Cardiac fibroblast (primary cell): Measurements from ENCODE around the gene SNCB.
A peak's percentile ranks its signal among the peaks of the same experiment; 100 is the strongest.

Experiments used
- DNase-seq, 2 donors: peaks; one replicate each; pipeline versions ENCODE4 v3.0.0 to v3.0.0-alpha.2; 2010; ENCODE audit warnings: low read depth in 2 of 2
- H3K4me3 ChIP-seq, 2 donors: replicated peaks in 1 of 2; 1 replicate in 1 of 2; 2 replicates in 1 of 2; pipeline ENCODE4 v1.5.1; 2011; ENCODE audit warnings: low read depth in 2 of 2, low read length in 2 of 2, mild to moderate bottlenecking in 2 of 2, moderate library complexity in 1 of 2
- TF ChIP-seq, protein P1 (sequence below): IDR thresholded peaks from one replicate; pipeline ENCODE4 v1.5.1; 2011; ENCODE audit warnings: low read depth, mild to moderate bottlenecking, low read length, inconsistent platforms

SNCB gene

DNA sequence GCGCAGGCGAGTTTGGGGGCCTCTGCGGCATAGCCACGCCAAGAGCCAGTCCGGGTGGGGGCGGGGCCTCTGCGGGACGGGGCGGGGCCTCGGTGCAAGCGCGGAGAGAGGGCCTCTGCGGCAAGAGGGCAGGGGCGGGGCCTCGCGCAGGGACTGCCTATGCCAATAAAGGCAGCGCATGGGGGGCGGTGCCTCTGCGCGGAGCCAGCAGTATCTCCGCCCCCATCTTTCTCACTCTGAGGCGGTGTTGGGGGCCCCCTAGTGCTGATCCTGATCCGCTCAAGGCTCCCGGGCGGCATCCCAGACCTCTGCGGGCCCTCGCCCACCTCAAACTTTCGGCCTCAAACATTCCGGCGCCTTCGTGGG lies 11.1 kb downstream of the SNCB start:
- H3K4me3 ChIP-seq = peak overlapping the region in 1 of 2 donors; percentile 8
- TF ChIP-seq, protein P1, sequence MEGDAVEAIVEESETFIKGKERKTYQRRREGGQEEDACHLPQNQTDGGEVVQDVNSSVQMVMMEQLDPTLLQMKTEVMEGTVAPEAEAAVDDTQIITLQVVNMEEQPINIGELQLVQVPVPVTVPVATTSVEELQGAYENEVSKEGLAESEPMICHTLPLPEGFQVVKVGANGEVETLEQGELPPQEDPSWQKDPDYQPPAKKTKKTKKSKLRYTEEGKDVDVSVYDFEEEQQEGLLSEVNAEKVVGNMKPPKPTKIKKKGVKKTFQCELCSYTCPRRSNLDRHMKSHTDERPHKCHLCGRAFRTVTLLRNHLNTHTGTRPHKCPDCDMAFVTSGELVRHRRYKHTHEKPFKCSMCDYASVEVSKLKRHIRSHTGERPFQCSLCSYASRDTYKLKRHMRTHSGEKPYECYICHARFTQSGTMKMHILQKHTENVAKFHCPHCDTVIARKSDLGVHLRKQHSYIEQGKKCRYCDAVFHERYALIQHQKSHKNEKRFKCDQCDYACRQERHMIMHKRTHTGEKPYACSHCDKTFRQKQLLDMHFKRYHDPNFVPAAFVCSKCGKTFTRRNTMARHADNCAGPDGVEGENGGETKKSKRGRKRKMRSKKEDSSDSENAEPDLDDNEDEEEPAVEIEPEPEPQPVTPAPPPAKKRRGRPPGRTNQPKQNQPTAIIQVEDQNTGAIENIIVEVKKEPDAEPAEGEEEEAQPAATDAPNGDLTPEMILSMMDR = peak; percentile 51
- DNase-seq = peak; percentile 82 to 88

DNA sequence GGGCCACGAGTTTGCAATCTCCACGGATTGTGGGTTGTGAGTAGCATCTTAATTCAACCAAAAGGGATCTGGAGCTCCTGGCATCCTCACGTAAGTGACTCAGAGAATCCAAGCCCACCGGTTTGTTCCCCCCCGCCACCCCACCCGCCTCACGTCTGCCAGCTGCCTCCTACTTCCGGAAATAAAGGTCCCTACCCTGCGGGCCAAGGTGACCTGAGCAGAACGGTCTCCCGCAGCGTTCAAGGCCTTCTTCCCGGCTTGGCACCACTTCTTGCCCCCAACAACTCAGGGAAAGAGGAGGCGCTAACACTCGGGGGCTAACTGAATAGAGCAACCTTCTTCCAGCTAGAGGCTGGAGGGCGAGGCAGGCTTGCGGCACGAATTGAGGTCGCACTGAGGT lies 11.6 kb downstream of the SNCB start:
- H3K4me3 ChIP-seq = no peak overlapping the region

DNA sequence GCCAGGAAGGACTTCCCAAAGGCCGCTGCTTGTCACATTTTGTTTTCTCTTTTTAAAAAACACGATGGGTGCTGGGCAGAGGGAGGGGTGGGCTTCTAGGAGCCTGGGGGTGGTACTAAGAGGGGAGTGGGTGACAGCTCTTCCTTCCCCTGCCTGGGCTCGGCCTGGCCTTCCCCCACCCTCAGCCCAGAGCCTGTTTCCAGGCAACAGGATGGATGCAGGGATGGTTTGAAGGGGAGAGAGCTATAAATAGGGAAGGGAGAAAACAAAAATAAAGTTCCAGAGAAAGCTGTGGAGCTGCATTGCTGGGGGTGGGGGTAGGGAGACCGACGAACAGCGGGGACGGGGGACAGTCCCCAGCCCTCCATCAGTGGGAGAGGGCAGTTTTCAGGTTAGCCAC lies 13.8 kb downstream of the SNCB start:
- no peak overlapping the region for H3K4me3 ChIP-seq
- TF ChIP-seq, protein P1 = no peak

More for the DNA sequence above, 11.6 kb downstream of the SNCB start:
- TF ChIP-seq, protein P1 = no peak
- DNase-seq = no peak

DNA sequence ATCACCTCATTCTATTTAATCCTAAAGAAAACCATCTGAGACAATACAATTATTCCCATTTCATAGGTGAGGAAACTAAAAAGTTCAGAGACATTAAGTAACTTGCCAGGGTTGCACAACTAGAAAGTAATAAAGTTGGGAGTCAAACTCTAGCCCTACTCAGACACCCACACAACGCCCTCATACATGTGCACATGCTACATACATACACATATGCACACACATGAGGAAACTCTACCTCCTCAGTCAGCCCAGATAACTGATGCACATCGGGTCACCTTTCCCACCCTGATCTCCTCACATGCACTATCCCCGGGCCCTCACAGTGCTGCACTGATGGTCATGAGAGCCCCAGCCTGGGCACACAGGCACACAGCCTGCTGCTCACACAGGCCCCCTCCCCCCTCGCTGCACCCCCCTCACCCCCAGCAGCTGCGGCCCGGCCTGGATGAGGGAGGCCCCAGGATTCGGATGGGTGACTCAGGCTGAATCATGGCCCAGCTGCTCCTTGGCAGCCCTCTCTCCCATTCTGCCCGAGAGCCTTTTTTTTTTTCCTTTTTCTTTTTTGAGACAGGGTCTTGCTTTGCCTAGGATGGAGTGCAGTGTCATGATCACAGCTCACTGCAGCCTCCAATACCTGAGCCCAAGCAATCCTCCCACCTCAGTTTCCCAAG lies 15.4 kb downstream of the SNCB start:
- DNase-seq = peak; percentile 66 to 76
- TF ChIP-seq, protein P1 = no peak
- no peak overlapping the region for H3K4me3 ChIP-seq

More for the DNA sequence above, 13.8 kb downstream of the SNCB start:
- DNase-seq = no peak

DNA sequence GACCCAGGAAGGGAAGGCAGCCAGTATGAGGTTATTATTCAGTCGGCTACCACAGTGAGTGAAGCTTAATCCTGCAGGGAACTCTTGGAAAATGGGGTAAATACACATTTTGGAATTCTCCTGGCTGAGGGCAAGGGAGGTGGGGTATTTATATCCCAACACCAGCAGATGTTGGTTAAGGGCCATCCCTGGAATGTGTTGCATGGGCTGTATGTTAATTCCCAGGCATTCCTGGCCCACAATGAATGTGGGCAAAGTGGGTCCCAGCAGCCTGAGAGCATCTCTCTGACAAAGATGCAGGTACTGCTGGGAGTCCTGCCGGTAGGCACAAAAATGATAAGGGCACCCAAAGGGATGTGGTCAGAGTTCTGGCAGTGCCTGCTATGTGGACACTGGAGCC lies 17.5 kb downstream of the SNCB start:
- no peak for DNase-seq
- H3K4me3 ChIP-seq = no peak overlapping the region
- TF ChIP-seq, protein P1 = no peak

DNA sequence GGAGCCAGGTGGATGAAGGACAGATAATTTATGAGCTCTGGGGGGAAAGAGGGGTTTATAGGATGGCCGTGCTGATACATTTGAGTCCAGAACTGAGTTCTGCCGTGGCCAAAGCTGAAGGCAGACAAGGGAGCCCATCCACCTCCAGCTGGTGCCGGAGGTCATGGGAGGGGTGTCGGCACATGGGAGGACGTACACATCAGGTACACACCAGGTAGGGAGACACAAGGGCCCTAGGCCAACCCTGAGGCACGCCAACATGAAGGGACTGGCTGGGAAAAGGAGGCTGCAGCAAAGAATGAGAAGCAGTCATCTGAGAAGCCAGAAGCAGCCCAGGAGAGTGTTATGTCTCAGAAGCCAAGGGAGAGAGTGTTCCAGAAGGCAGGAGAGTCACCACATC lies 18.3 kb downstream of the SNCB start:
- no peak for DNase-seq
- TF ChIP-seq, protein P1 = no peak
- no peak overlapping the region for H3K4me3 ChIP-seq

DNA sequence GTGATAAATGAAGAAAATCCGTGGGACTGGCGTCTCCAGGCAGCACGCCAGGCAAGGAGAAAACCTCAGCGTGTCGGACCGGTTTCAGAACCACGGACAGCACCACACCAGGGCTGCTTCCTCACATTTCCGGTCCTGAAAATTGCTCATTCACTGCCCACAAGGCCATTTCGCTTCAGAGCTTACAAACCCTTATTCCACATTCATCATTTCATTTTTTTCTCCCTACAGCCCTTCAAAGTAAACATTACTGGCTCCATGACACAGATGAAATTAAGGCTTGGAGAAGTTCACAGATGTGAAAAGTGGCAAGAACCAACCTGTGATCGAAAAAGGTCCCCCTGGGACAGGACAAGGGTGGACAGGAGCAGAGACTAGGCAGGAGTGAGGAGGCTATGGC lies 18.9 kb downstream of the SNCB start:
- H3K4me3 ChIP-seq = no peak overlapping the region
- peak; percentile 89 to 92 for DNase-seq
- TF ChIP-seq, protein P1 = no peak
